Measurements from ENCODE around the gene NCOA7.

DNA sequence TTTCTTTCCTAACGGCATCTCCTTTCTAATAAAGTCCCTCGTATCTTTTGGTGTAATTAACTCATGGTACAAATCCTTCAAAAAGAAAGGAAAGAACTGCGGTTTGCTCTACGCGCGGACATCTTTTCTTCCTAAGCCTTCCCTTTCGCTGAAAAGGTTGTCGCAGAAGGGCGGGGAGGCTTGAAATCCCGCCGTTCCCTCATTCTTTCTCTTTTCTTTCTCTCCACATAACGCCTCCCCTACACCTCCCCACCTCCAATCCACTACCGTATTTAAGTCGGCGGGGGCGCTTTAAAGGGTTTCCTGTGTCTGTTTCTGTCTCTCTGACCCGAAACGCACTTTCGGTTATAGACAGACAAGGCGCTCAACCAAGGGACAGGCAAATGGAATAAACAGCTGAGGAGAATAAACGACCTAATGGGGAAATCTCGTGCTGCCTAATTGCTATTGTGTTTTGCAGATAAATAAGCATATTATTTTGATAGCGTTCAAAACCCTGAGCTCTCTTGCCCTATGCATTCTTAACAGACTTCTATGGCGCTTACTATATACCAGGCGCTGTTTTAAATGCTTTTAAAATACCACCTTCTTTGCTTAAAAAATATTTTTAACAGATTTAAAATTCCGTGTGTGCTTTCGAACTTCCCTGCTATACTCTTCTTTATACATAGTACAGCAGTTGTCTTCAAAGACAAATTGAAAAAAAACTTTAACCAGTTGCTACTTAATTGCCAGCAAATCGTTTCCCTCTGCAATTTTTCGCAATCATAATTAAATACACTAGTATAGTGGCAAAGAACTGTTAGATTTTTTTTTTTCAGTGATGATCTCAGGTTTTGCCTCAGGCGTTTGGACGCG is 43.8 kb upstream of the NCOA7 start:
- TF ChIP-seq, protein P1, sequence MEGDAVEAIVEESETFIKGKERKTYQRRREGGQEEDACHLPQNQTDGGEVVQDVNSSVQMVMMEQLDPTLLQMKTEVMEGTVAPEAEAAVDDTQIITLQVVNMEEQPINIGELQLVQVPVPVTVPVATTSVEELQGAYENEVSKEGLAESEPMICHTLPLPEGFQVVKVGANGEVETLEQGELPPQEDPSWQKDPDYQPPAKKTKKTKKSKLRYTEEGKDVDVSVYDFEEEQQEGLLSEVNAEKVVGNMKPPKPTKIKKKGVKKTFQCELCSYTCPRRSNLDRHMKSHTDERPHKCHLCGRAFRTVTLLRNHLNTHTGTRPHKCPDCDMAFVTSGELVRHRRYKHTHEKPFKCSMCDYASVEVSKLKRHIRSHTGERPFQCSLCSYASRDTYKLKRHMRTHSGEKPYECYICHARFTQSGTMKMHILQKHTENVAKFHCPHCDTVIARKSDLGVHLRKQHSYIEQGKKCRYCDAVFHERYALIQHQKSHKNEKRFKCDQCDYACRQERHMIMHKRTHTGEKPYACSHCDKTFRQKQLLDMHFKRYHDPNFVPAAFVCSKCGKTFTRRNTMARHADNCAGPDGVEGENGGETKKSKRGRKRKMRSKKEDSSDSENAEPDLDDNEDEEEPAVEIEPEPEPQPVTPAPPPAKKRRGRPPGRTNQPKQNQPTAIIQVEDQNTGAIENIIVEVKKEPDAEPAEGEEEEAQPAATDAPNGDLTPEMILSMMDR (IDR thresholded peaks at IDR 0.05) = peak in 3 of 12 donors; percentile 16 to 22 (median 20)
- TF ChIP-seq POLR2A (IDR thresholded peaks at IDR 0.05) = peak in 1 of 2 donors; percentile 43

Measured in heart left ventricle (tissue), 13 donors.